Hematopoietic multipotent progenitor cell treated with erythropoietin and hydrocortisone succinate and interleukin-3 and kit ligand, for 8 days (in vitro differentiated cells): ENCODE data around the gene RELA.
A peak's percentile ranks its signal among the peaks of the same experiment; 100 is the strongest.
"Not testable (repeated sequence)": the region's sequence is repeated elsewhere in the genome, so short reads cannot be mapped to it uniquely, and the experiment has no call there.

Source experiments
- DNase-seq: peaks from one replicate; pipeline ENCODE4 v3.0.0-alpha.2; 2015

The RELA gene

GRCh38 chr11:65663639-65664200, 1.0 kb upstream of the RELA start:
- DNase-seq, result peak; percentile 26

- no peak for DNase-seq
These were observed 393 bp downstream of the RELA start for GRCh38 chr11:65662247-65662798.

- DNase-seq, result no peak
These were observed 993 bp downstream of the RELA start for GRCh38 chr11:65661599-65662246.

DNA sequence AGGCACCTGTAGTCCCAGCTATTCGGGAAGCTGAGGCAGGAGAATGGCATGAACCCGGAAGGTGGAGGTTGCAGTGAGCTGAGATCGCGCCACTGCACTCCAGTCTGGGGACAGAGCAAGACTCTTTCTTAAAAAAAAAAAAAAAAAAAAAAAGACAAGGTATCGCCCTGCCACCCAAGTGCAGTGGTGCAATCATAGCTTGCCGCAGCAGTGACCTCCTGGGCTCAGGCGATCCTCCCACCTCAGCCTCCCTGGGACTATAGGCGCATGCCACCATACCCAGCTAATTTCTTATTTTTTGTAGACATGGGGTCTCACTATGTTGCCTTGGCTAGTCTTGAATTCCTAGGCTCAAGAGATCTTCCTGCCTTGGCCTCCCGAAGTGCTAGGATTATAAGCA, 1.8 kb downstream of the RELA start:
- DNase-seq, result not testable (repeated sequence)

- no peak for DNase-seq
These were observed 2.7 kb downstream of the RELA start for GRCh38 chr11:65660038-65660437.

DNA sequence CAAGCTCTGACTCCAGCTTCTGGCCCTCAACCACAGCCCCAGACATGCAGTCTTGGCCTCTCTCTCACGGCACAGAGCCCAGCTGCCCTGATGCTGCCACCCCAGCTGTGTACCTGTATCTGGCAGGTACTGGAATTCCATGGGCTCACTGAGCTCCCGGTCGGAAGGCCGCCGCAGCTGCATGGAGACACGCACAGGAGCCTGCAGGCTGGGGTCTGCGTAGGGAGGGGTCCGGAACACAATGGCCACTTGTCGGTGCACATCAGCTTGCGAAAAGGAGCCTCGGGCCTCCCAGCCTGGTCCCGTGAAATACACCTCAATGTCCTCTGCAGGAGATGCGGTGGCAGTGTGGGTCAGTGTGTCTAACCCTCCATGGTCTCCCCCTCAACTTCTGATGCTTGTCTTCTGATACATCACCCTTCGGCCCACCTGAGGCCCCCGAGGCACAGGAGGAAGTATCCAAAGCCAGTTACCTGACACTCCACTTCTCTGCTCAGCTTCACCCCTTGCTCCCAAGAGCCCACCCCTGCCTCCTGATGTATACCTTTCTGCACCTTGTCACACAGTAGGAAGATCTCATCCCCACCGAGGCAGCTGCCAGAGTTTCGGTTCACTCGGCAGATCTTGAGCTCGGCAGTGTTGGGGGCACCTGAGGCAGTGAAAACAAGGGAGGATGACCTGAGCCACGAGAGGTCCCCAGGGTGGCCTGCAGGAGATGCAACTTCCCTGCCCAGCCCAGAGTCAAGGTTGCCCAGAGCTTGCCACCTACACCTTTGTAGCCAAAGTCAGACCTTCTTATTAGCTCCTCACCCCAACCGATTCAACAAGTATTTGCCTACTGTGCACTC, 4.3 kb downstream of the RELA start:
- DNase-seq, result no peak

GRCh38 chr11:65657426-65657825, 5.3 kb downstream of the RELA start:
- no peak for DNase-seq

- DNase-seq, result no peak
These were observed 7.0 kb downstream of the RELA start for GRCh38 chr11:65655570-65656332.

DNA sequence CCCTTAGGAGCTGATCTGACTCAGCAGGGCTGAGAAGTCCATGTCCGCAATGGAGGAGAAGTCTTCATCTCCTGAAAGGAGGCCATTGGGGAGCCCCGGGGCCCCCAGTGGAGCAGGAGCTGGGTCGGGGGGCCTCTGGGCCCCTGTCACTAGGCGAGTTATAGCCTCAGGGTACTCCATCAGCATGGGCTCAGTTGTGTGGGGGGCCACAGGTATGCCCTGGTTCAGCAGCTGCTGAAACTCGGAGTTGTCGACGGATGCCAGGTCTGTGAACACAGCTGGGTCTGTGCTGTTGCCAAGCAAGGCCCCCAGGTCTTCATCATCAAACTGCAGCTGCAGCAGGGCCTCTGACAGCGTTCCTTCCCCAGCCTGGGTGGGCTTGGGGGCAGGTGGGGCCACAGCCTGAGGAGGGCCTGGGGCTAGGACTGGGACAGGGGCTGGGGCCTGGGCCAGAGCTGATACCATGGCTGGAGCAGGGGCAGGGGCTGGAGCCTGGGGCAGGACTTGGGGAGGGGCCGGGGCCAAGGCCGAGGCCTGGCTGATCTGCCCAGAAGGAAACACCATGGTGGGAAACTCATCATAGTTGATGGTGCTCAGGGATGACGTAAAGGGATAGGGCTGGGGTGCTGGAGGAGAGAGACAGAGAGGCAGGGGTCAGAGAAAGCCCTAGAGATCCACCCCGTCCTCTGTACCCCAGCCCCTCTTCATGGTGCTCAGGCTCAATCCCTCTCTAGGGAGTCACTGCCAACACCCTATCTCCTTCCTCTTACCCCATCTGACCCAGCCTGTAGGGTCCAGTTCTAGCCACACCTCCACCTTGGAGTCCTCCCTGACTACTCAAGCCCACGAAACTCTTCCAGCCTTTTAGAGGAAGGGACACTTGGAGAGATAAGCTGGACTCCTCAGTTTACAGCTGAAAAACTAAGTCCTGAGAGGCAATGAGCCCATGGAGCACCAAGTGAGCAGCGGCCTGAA, 8.1 kb downstream of the RELA start:
- no peak for DNase-seq

DNA sequence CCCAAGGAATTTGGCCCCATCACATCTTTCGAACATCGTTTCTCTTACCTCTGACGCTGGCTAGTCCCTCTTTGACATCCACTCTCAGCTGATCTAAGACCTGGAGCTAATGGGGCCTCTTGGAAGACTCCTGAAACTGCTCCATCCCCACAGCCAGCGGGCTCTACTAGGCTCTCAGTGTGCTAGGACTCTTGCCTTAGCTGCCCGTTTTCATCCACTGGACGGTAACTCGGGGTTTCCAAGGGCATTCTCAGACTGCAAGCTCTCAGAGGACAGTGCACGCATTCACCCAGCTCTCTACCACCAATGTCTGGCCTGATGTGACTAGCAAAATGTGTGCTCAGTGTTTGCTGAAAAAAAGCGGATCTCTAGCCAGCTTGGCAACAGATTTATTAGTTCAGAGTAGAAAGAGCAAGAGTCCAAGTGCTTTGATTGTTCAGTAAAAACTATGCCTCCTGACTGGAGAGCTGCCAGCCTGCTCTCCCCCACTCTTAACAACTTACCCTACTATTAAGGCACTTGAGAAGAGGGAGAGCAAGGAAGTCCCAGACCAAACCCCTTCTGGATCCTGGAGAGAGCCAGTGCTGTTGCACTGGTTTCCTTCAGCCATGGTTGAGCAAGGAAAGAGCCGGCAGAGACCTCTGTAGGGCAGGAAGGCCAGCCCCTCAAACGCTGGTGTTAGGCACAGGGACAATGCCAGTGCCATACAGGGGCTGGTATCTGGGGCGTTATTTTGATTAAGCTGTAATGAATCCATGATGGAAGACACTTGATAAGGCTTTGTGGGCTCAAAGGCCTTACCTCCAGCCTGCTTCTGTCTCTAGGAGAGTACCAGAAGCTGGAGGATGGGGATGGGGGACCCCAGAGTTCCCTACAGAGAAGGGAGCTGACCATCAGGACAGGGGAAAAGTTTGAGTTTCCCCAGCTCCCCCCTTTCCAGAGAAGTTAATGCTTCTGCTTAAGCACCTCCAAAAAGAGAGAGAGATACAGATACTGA, 9.2 kb downstream of the RELA start:
- no peak for DNase-seq

GRCh38 chr11:65652511-65653228, 10.0 kb downstream of the RELA start:
- DNase-seq, result peak; percentile 92

- peak; percentile 80 for DNase-seq
These were observed 10.9 kb downstream of the RELA start for GRCh38 chr11:65651589-65652510.

DNA sequence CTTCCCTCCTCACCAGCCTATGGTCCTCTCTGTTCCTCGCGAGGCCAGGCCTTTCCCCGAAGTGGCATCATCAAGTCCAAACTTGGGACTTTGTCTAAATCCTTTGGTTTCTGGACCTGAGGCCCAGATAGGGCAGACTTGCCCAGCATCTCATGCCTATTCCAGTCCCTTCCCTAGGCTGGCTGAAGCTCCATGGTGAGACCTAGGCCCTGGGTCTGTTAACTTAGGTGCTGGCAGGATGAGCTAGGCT, 11.5 kb downstream of the RELA start:
- no peak for DNase-seq

DNA sequence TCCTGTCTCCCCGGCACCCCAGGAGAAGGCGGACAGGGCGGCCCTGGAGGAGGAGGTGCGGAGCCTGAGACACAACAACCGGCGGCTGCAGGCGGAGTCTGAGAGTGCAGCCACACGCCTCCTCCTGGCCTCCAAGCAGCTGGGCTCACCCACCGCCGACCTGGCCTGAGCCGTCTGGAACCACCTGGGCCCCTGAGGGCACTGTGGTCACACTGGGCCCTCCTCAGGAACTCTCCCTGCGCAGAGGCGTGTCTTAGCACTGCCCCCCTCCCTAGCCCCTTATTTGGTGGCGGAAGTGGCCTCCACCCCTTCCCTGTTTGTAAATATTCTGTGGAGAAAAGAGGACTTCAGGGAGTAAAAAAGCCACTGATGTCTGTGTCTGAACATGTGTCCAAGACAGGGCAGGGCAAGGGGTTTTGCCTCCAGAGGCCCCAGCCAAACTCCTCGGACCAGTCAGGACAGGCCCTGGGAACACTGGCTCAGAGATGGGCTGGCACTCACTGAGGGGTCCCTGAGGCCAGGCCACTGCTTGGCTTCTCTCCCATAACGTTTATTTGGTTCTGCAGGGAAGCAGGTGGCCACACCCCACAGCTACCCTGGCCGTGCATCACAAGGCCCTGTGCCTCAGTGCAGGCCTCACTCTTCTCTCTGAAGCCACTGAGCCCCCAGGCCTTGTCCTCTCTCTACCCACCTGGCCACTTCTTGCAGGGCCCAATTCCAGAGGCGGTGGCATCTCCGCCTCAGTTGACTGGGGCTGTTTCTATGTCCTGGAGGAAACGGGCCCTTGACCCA, 12.0 kb downstream of the RELA start:
- DNase-seq, result no peak

GRCh38 chr11:65649656-65650546, 12.8 kb downstream of the RELA start:
- no peak for DNase-seq

- no peak for DNase-seq
These were observed 13.7 kb downstream of the RELA start for GRCh38 chr11:65648997-65649493.
